Tibial nerve (tissue), 4 donors: ENCODE data around the gene FAM107B. TPM values are rescaled to one million over a fixed set of nuclear protein-coding genes. Genes with fewer than 3 reads are reported as not detected.

Source experiments
- DNase-seq, 2 donors: peaks; one replicate each; pipeline ENCODE4 v3.0.0-alpha.2; 2019; ENCODE audit warnings: low spot score in 2 of 2
- H3K27ac ChIP-seq, 4 donors: fragments of 200-600 bp; sonication (generic) in 3 of 4; one replicate each; pipeline ENCODE4 v1.5.1; 2017 to 2019; ENCODE audit warnings: mild to moderate bottlenecking in 1 of 4
- H3K27me3 ChIP-seq, 2 donors: fragments of 200-600 bp; sonication (generic) in 1 of 2; one replicate each; pipeline versions ENCODE4 v1.5.1 to v1.6.0; 2017 to 2019
- H3K36me3 ChIP-seq, 3 donors: fragments of 200-600 bp; sonication (generic); one replicate each; pipeline ENCODE4 v1.5.1; 2018 to 2019
- H3K4me1 ChIP-seq, 4 donors: fragments of 200-600 bp; sonication (generic) in 3 of 4; one replicate each; pipeline ENCODE4 v1.5.1; 2017 to 2019
- H3K4me3 ChIP-seq, 4 donors: fragments of 200-600 bp; sonication (generic) in 3 of 4; one replicate each; pipeline ENCODE4 v1.5.1; 2017 to 2019; ENCODE audit warnings: mild to moderate bottlenecking in 1 of 4, moderate library complexity in 1 of 4
- H3K9me3 ChIP-seq, 4 donors: fragments of 200-600 bp; sonication (generic) in 3 of 4; one replicate each; pipeline ENCODE4 v1.5.1; 2017 to 2019
- EP300 ChIP-seq, 2 donors: sonication (generic); formaldehyde crosslinking; IDR thresholded peaks; one replicate each; pipeline ENCODE4 v1.6.1; 2017; ENCODE audit warnings: antibody characterized with exemption in 2 of 2, mild to moderate bottlenecking in 1 of 2
- POLR2A ChIP-seq, 2 donors: fragments of 450-650 bp; IDR thresholded peaks; one replicate each; pipeline ENCODE4 v1.6.1; 2017; ENCODE audit warnings: antibody characterized with exemption in 2 of 2, mild to moderate bottlenecking in 2 of 2, moderate library complexity in 2 of 2
- WGBS, 2 donors: methylation state at CpG; one replicate each; pipeline ENCODE4 v1.1.5; 2018; 5-methylcytosine and 5-hydroxymethylcytosine counted together
- total RNA-seq, 4 donors: library from RNA; depleted of rRNA; stranded (reverse); fragments of >200 nt; gene quantifications; one replicate each; pipeline ENCODE4 v1.1.0, GENCODE V29; 2016
- TF ChIP-seq, protein P1 (sequence below), 5 experiments: fragments of 200-600 bp in 3 of 5; fragments of 450-650 bp in 2 of 5; sonication (generic) in 3 of 5; IDR thresholded peaks; one replicate each; pipeline ENCODE4 v1.5.1; 2016 to 2019; ENCODE audit warnings: antibody characterized with exemption in 5 of 5, mild to moderate bottlenecking in 3 of 5, moderate library complexity in 2 of 5

The FAM107B gene
- total RNA-seq, 4 donors from 2014 or later: 9.8 to 26.7 (median 16.9) TPM

DNA sequence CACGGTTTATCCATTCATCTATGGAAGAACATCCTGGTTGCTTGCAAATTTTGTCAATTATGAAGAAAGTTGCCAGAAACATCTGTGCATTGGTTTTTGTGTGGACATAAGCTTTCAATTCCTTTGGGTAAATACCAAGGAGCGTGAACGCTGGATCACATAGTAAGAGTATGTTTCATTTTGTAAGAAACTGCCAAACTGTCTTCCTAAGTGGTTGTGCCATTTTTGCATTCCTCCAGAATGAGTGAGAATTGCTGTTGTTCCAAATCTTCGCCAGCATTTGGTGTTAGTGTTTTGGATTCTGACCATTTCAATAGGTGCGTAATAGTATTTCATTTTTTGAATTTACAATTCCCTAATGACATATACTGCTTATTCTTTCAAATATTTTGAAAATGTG, 288.7 kb downstream of the FAM107B start:
- Histone ChIP-seq H3K4me3 (no peak overlapping the region), H3K36me3 (no peaks in the 10 kb centered on the region), H3K27me3 (peaks cover 0 to 3% of the 10 kb centered on the region in 2 donors), H3K4me1 (peaks cover 0 to 17% (median 3%) of the 10 kb centered on the region in 4 donors), H3K9me3 (no peaks in the 10 kb centered on the region), H3K27ac (no peak overlapping the region)
- WGBS, 2 donors: 88 to 92% methylated on average over 5 of the region's 5 CpGs
- no peak for DNase-seq
- TF ChIP-seq, protein P1, sequence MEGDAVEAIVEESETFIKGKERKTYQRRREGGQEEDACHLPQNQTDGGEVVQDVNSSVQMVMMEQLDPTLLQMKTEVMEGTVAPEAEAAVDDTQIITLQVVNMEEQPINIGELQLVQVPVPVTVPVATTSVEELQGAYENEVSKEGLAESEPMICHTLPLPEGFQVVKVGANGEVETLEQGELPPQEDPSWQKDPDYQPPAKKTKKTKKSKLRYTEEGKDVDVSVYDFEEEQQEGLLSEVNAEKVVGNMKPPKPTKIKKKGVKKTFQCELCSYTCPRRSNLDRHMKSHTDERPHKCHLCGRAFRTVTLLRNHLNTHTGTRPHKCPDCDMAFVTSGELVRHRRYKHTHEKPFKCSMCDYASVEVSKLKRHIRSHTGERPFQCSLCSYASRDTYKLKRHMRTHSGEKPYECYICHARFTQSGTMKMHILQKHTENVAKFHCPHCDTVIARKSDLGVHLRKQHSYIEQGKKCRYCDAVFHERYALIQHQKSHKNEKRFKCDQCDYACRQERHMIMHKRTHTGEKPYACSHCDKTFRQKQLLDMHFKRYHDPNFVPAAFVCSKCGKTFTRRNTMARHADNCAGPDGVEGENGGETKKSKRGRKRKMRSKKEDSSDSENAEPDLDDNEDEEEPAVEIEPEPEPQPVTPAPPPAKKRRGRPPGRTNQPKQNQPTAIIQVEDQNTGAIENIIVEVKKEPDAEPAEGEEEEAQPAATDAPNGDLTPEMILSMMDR (IDR thresholded peaks at IDR 0.05): no peak
- TF ChIP-seq EP300 (IDR thresholded peaks at IDR 0.05) (no peak), POLR2A (IDR thresholded peaks at IDR 0.05) (no peak)

DNA sequence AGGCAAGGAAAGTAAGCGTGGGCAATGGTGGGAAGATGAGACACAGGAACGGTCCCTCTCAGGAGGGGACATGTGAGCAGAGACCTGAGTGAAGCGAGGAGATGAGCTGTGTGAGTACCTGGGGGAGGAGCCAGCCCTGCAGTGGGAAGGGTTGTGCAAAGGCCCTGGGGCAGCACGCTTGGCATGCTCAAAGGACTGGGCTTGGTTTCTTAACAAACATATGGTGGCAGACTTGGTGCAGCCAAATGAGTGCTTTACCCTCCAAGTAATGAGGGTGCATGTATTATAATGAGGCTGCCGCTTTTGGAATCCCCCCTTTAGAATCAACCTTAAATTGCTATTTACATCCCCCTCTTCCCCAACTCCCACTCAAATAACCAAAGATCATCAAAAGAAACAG, 291.3 kb downstream of the FAM107B start:
- TF ChIP-seq EP300 (IDR thresholded peaks at IDR 0.05): no peak
- no peak for TF ChIP-seq POLR2A (IDR thresholded peaks at IDR 0.05)
- TF ChIP-seq, protein P1 (IDR thresholded peaks at IDR 0.05): no peak
- no peak for DNase-seq
- no peaks in the 10 kb centered on the region for H3K9me3 ChIP-seq
- H3K4me3 ChIP-seq: no peak overlapping the region
- H3K27me3 ChIP-seq: peaks cover 0 to 1% of the 10 kb centered on the region in 2 donors
- peaks cover 0 to 19% (median 5%) of the 10 kb centered on the region in 4 donors for H3K4me1 ChIP-seq
- 96 to 97% methylated on average over 5 of the region's 5 CpGs for WGBS, 2 donors
- H3K27ac ChIP-seq: no peak overlapping the region
- no peaks in the 10 kb centered on the region for H3K36me3 ChIP-seq

DNA sequence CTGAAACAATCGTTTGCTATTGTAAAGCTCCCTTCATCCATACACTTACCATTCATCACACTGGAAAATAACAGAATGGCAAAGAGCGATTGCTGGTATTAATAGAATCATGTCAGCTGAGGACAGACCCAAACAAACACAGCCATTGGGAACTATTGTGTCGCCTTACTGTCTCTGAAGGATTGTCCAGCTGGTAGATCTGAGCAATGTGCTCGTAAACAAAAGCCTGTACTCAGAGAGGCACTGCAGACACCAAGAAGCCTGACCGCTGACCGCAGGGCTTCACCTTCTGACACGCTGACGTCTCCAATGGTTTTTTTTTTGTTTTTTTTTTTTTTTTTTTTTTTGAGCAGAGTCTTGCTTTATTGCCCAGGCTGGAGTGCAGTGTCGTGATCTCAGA, 292.9 kb downstream of the FAM107B start:
- TF ChIP-seq EP300 (IDR thresholded peaks at IDR 0.05): no peak
- TF ChIP-seq POLR2A (IDR thresholded peaks at IDR 0.05): no peak
- TF ChIP-seq, protein P1 (IDR thresholded peaks at IDR 0.05): no peak
- WGBS, 2 donors: 33 to 39% methylated on average over 9 of the region's 9 CpGs
- Histone ChIP-seq H3K4me3 (no peak overlapping the region), H3K27me3 (no peaks in the 10 kb centered on the region), H3K9me3 (no peaks in the 10 kb centered on the region), H3K36me3 (no peaks in the 10 kb centered on the region), H3K27ac (no peak overlapping the region), H3K4me1 (peaks cover 0 to 18% (median 2%) of the 10 kb centered on the region in 4 donors)
- no peak for DNase-seq

DNA sequence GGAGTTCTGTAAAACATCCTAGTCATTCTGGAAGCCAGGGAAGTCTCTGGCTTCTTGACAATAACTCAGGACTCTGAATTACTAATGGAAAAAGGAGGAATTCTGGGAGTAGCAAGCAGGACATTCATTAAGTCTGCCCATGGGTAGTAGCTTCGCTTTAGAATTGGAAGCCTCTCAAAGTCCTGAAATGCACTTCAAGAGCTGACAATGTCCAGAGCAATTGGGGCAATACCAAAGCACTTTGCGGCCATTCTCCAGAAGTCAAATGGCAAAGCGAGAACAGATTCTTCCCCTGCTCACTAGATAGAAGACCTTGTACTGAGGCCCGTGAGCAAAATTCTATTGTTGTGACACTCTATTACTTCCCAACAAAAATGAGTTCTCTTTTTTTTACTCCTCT, 293.7 kb downstream of the FAM107B start:
- Histone ChIP-seq H3K4me1 (peaks cover 0 to 20% (median 2%) of the 10 kb centered on the region in 4 donors), H3K9me3 (no peaks in the 10 kb centered on the region), H3K27me3 (no peaks in the 10 kb centered on the region), H3K27ac (no peak overlapping the region), H3K4me3 (no peak overlapping the region), H3K36me3 (no peaks in the 10 kb centered on the region)
- 94 to 97% methylated on average over 4 of the region's 4 CpGs for WGBS, 2 donors
- TF ChIP-seq EP300 (IDR thresholded peaks at IDR 0.05) (no peak), POLR2A (IDR thresholded peaks at IDR 0.05) (no peak)
- TF ChIP-seq, protein P1 (IDR thresholded peaks at IDR 0.05): no peak
- no peak for DNase-seq

DNA sequence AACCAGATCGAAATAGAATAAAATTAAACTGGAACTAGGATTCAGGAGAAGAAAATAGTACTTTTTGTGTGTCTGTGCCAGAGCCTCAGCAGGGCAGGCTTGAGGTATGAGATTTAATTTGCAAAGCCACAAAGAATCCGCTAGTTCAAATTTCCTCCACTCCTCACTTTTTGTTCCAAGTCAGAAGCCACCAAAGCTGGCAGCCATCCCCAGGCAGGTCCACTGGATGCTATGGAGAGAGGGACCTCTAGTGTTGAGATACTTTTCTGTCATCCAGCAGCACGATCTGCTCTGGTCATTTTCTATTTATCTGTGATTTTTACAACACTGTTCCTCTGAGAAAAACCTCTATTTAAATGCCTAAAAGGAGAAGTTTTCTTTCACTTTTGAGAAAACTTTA, 296.1 kb downstream of the FAM107B start:
- TF ChIP-seq, protein P1 (IDR thresholded peaks at IDR 0.05): peak; percentile 29 to 70 (median 51)
- no peak for TF ChIP-seq EP300 (IDR thresholded peaks at IDR 0.05)
- peak; percentile 63 to 72 for DNase-seq
- 11 to 13% methylated on average over 3 of the region's 3 CpGs for WGBS, 2 donors
- no peaks in the 10 kb centered on the region for H3K9me3 ChIP-seq
- no peaks in the 10 kb centered on the region for H3K36me3 ChIP-seq
- no peaks in the 10 kb centered on the region for H3K27me3 ChIP-seq
- H3K27ac ChIP-seq: peak overlapping the region in 1 of 4 donors; percentile 22
- no peak overlapping the region for H3K4me3 ChIP-seq
- H3K4me1 ChIP-seq: peaks cover 0 to 20% (median 2%) of the 10 kb centered on the region in 4 donors
